Immature natural killer cell (primary cell): ENCODE results near the gene PSMB1. TPM values are rescaled to one million over a fixed set of nuclear protein-coding genes. Genes with fewer than 3 reads are reported as not detected.

Source experiments
- DNase-seq, 3 donors: peaks; one replicate each; pipeline ENCODE4 v3.0.0; 2022; ENCODE audit warnings: mixed read lengths in 1 of 3
- H3K27ac Mint-ChIP-seq, 6 donors: one replicate each; pipeline ENCODE4 v1.8.0; 2020; ENCODE audit warnings: mixed read lengths in 6 of 6, mild to moderate bottlenecking in 5 of 6, inconsistent platforms in 4 of 6, moderate library complexity in 3 of 6
- H3K27me3 Mint-ChIP-seq, 3 donors: one replicate each; pipeline ENCODE4 v1.8.0; 2020 to 2021; ENCODE audit warnings: low read depth in 3 of 3, mild to moderate bottlenecking in 3 of 3, mixed read lengths in 3 of 3, moderate library complexity in 3 of 3, inconsistent platforms in 1 of 3
- H3K36me3 Mint-ChIP-seq, 3 donors: one replicate each; pipeline ENCODE4 v1.8.0; 2020; ENCODE audit warnings: mixed read lengths in 3 of 3, inconsistent platforms in 2 of 3, mild to moderate bottlenecking in 2 of 3
- H3K4me1 Mint-ChIP-seq, 2 donors: one replicate each; pipeline ENCODE4 v1.8.0; 2020; ENCODE audit warnings: inconsistent platforms in 2 of 2, mild to moderate bottlenecking in 2 of 2, mixed read lengths in 2 of 2, moderate library complexity in 1 of 2
- H3K4me3 Mint-ChIP-seq, 5 donors: one replicate each; pipeline ENCODE4 v1.8.0; 2020; ENCODE audit warnings: mild to moderate bottlenecking in 5 of 5, mixed read lengths in 5 of 5, inconsistent platforms in 3 of 5, moderate library complexity in 3 of 5
- H3K9me3 Mint-ChIP-seq, 6 donors: one replicate each; pipeline ENCODE4 v1.8.0; 2020; ENCODE audit warnings: mild to moderate bottlenecking in 6 of 6, mixed read lengths in 6 of 6, inconsistent platforms in 4 of 6, moderate library complexity in 3 of 6
- polyA plus RNA-seq, 3 donors: library from polyadenylated mRNA; unstranded; fragments of 300-500 nt; fragmentation: Illumina TruSeq; gene quantifications; one replicate each; pipeline ENCODE4 v1.2.3, GENCODE V29; 2021

Gene PSMB1
- 100 to 1,000 TPM; 500 to 935 (median 673) TPM for polyA plus RNA-seq

GRCh38 chr6:170552765-170553533, at the start of gene PSMB1:
Gene PSMB1, minus strand, starts transcription at chr6:170553307. Its CDS starts 65 bp downstream, at chr6:170553242.
- Mint-ChIP-seq H3K27me3 (peaks cover 0 to 2% (median 0%) of the 10 kb centered on the region in 3 donors), H3K9me3 (no peaks in the 10 kb centered on the region), H3K4me3 (no peak within 1 kb of the TSS), H3K36me3 (peaks cover 0 to 10% (median 6%) of the 10 kb centered on the region in 3 donors), H3K4me1 (peaks cover 3 to 22% of the 10 kb centered on the region in 2 donors), H3K27ac (no peak within 1 kb of the TSS)
- DNase-seq: peak; percentile 79 to 82 (median 79)

- no peak overlapping the region for H3K4me3 Mint-ChIP-seq
- peaks cover 11 to 24% (median 13%) of the 10 kb centered on the region in 6 donors for H3K9me3 Mint-ChIP-seq
- peaks cover 13 to 18% (median 14%) of the 10 kb centered on the region in 3 donors for H3K27me3 Mint-ChIP-seq
- no peak overlapping the region for H3K27ac Mint-ChIP-seq
- no peaks in the 10 kb centered on the region for H3K4me1 Mint-ChIP-seq
- no peak for DNase-seq
- peaks cover 0 to 12% (median 0%) of the 10 kb centered on the region in 3 donors for H3K36me3 Mint-ChIP-seq
These were observed 44.2 kb upstream of the PSMB1 start for GRCh38 chr6:170597278-170597677.

GRCh38 chr6:170596426-170596825, 43.3 kb upstream of the PSMB1 start:
- peaks cover 17 to 32% (median 21%) of the 10 kb centered on the region in 6 donors for H3K9me3 Mint-ChIP-seq
- no peak overlapping the region for H3K27ac Mint-ChIP-seq
- H3K4me3 Mint-ChIP-seq: no peak overlapping the region
- peaks cover 0 to 18% (median 0%) of the 10 kb centered on the region in 3 donors for H3K36me3 Mint-ChIP-seq
- no peaks in the 10 kb centered on the region for H3K4me1 Mint-ChIP-seq
- H3K27me3 Mint-ChIP-seq: peaks cover 14 to 19% (median 17%) of the 10 kb centered on the region in 3 donors
- DNase-seq: no peak

GRCh38 chr6:170590725-170591124, 37.6 kb upstream of the PSMB1 start:
- H3K27ac Mint-ChIP-seq: no peak overlapping the region
- no peaks in the 10 kb centered on the region for H3K4me1 Mint-ChIP-seq
- H3K9me3 Mint-ChIP-seq: peaks cover 20 to 51% (median 36%) of the 10 kb centered on the region in 6 donors
- no peak for DNase-seq
- no peak overlapping the region for H3K4me3 Mint-ChIP-seq
- peaks cover 7 to 24% (median 8%) of the 10 kb centered on the region in 3 donors for H3K36me3 Mint-ChIP-seq
- peaks cover 7 to 35% (median 14%) of the 10 kb centered on the region in 3 donors for H3K27me3 Mint-ChIP-seq

GRCh38 chr6:170584954-170585498, 31.9 kb upstream of the PSMB1 start:
- Mint-ChIP-seq H3K4me1 (peaks cover 27 to 32% of the 10 kb centered on the region in 2 donors), H3K27me3 (peaks cover 3 to 12% (median 6%) of the 10 kb centered on the region in 3 donors), H3K4me3 (peak overlapping the region; percentile 97 to 98 (median 97)), H3K36me3 (peaks cover 5 to 13% (median 13%) of the 10 kb centered on the region in 3 donors), H3K9me3 (peaks cover 0 to 6% (median 4%) of the 10 kb centered on the region in 6 donors), H3K27ac (peak overlapping the region; percentile 94 to 99 (median 98))
- DNase-seq: no peak

DNA sequence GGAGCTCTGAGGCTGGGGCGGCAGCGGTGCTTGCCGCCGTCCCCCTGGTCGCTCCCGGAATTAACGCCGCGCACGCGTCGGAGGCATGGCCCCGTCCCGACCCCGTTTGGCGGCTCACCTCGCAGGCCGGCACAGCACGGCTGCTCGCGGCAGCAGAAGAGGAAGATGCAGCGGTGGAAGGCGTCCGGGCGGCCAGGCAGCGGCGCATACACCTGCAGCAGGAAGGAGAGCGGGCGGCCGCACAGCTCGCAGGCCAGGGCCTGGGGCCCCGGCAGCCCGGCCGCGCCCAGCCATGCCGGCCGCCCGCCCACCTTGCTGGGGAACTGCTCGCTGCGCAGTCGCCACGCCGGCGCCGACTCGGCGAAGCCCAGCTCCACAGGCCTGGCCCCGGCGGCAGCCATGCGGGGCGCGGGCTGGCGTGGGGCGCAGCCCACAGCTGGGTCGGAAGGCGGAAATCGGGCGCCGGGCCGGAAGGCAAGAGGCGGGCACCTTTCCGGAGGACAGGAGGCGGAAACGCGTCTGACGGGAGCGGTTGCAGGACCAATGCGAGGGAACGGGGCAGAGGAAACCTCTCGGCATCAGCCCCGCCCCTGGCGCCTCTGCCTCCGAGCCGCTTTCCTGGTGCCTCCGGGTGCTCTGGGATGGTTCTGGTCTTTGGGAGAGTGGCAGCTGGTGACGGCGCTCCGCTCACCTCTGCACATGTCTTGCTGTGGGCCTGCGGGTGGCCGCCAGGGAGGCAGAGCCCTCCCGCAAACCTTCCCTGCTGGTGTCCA, 31.3 kb upstream of the PSMB1 start, which contains the start of gene PDCD2:
TSS of gene PDCD2 (minus strand) at position 457 of the 773 bp plus-strand sequence. CDS start at position 401, 56 bp downstream.
- Mint-ChIP-seq H3K9me3 (peaks cover 0 to under 1% (median 0%) of the 10 kb centered on the region in 6 donors), H3K4me1 (peaks cover 27 to 32% of the 10 kb centered on the region in 2 donors), H3K27me3 (peaks cover 3 to 6% (median 5%) of the 10 kb centered on the region in 3 donors), H3K4me3 (peak within 1 kb of the TSS; percentile 97 to 98 (median 97)), H3K27ac (peak within 1 kb of the TSS; percentile 94 to 99 (median 98)), H3K36me3 (peaks cover 0 to 13% (median 11%) of the 10 kb centered on the region in 3 donors)
- peak; percentile 89 to 91 (median 90) for DNase-seq

DNA sequence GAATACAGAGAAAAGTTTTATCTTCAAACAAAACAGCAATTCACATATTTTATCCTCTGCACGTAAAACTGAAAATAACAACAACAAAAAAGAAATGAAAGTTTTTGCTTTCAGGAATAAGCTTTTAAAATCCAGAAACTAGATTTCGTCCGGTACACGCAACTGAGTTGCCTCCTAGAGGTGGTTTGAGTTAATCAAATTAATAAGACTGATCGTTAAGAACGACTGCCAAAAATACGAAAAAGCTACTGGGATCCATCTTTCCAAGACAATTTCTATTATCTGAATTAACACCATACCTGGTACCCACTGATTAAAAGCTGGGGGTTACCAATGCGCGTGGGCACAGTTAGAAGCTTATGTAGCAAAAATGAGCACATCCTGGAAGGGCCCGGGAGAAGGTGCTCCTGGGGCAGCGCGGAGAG, 30.7 kb upstream of the PSMB1 start:
- peaks cover 3 to 6% (median 5%) of the 10 kb centered on the region in 3 donors for H3K27me3 Mint-ChIP-seq
- H3K9me3 Mint-ChIP-seq: no peaks in the 10 kb centered on the region
- DNase-seq: no peak
- H3K4me3 Mint-ChIP-seq: peak overlapping the region; percentile 92 to 98 (median 94)
- peak overlapping the region; percentile 91 to 99 (median 95) for H3K27ac Mint-ChIP-seq
- peaks cover 0 to 17% (median 13%) of the 10 kb centered on the region in 3 donors for H3K36me3 Mint-ChIP-seq
- H3K4me1 Mint-ChIP-seq: peaks cover 27 to 32% of the 10 kb centered on the region in 2 donors

DNA sequence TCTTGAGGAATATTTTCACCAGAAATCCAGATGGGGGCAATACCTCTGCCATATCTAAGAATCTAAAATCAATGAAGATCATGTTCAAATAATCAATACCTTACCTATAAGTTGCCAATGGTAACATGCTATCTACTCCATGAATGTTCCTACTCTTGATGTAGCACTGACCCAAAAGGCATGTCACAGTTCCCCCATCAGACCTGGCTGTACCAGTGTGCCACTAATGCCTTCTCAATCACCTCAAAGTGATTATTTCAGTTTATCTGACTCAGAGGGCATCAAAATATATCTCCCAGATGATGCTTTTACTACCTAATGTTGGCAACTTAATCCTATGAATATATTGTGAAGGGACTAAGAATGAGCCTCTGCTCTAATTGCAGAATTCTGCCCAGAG, 25.8 kb upstream of the PSMB1 start:
- Mint-ChIP-seq H3K9me3 (no peaks in the 10 kb centered on the region), H3K27me3 (peaks cover 0 to 3% (median 2%) of the 10 kb centered on the region in 3 donors), H3K4me3 (no peak overlapping the region), H3K4me1 (peaks cover 16 to 19% of the 10 kb centered on the region in 2 donors), H3K36me3 (peaks cover 0 to 19% (median 13%) of the 10 kb centered on the region in 3 donors), H3K27ac (peak overlapping the region in 2 of 6 donors; percentile 35 to 52)
- no peak for DNase-seq

GRCh38 chr6:170575250-170575649, 22.1 kb upstream of the PSMB1 start:
- peak overlapping the region in 2 of 6 donors; percentile 34 to 42 for H3K27ac Mint-ChIP-seq
- DNase-seq: no peak

GRCh38 chr6:170572704-170573466, 19.8 kb upstream of the PSMB1 start:
- Mint-ChIP-seq H3K27me3 (peaks cover 0 to 1% (median 0%) of the 10 kb centered on the region in 3 donors), H3K9me3 (no peaks in the 10 kb centered on the region), H3K36me3 (peaks cover 19 to 28% (median 20%) of the 10 kb centered on the region in 3 donors), H3K27ac (no peak overlapping the region), H3K4me3 (no peak overlapping the region), H3K4me1 (no peaks in the 10 kb centered on the region)
- no peak for DNase-seq

More at GRCh38 chr6:170575250-170575649, 22.1 kb upstream of the PSMB1 start:
- Mint-ChIP-seq H3K4me1 (no peaks in the 10 kb centered on the region), H3K27me3 (no peaks in the 10 kb centered on the region), H3K36me3 (peaks cover 7 to 24% (median 9%) of the 10 kb centered on the region in 3 donors), H3K4me3 (no peak overlapping the region), H3K9me3 (no peaks in the 10 kb centered on the region)

- peaks cover 15 to 42% (median 21%) of the 10 kb centered on the region in 3 donors for H3K36me3 Mint-ChIP-seq
- H3K4me1 Mint-ChIP-seq: peaks cover 0 to 27% of the 10 kb centered on the region in 2 donors
- H3K4me3 Mint-ChIP-seq: no peak overlapping the region
- no peak for DNase-seq
- no peaks in the 10 kb centered on the region for H3K9me3 Mint-ChIP-seq
- H3K27me3 Mint-ChIP-seq: no peaks in the 10 kb centered on the region
- no peak overlapping the region for H3K27ac Mint-ChIP-seq
These were observed 11.9 kb upstream of the PSMB1 start for GRCh38 chr6:170564936-170565530.

GRCh38 chr6:170561555-170561954, 8.4 kb upstream of the PSMB1 start:
- DNase-seq: no peak
- H3K27ac Mint-ChIP-seq: no peak overlapping the region
- no peak overlapping the region for H3K4me3 Mint-ChIP-seq
- H3K27me3 Mint-ChIP-seq: no peaks in the 10 kb centered on the region
- H3K9me3 Mint-ChIP-seq: no peaks in the 10 kb centered on the region
- H3K4me1 Mint-ChIP-seq: peaks cover 5 to 47% of the 10 kb centered on the region in 2 donors
- peaks cover 6 to 25% (median 16%) of the 10 kb centered on the region in 3 donors for H3K36me3 Mint-ChIP-seq
